HepG2 (cell line): ENCODE measurements around the gene BTBD19. TPM values are rescaled to one million over a fixed set of nuclear protein-coding genes. Genes with fewer than 3 reads are reported as not detected.

ENCODE experiments used
- AGO1 ChIP-seq: fragments of 200-400 bp; formaldehyde crosslinking; IDR thresholded peaks from 2 replicates; pipeline ENCODE4 v1.6.1; 2017; ENCODE audit warnings: mild to moderate bottlenecking, low read depth, low read length, moderate library complexity; ENCODE audit not compliant: poor library complexity, severe bottlenecking
- ARNT ChIP-seq: fragments of 450-650 bp; IDR thresholded peaks from 2 replicates; pipeline ENCODE4 v1.6.1; 2017
- DR1 ChIP-seq: sonication (generic); formaldehyde crosslinking; IDR thresholded peaks from 2 replicates; pipeline ENCODE4 v1.8.0; 2021; ENCODE audit warnings: mild to moderate bottlenecking, missing genetic modification reagents, inconsistent platforms
- HCFC1 ChIP-seq: fragments of 150-350 bp; IDR thresholded peaks from 2 replicates; pipeline ENCODE4 v1.6.1; 2014; ENCODE audit warnings: low read depth, low read length
- HMGA1 ChIP-seq: sonication (generic); formaldehyde crosslinking; conservative IDR thresholded peaks from 2 replicates; pipeline ENCODE4 v1.4.0; 2020; ENCODE audit warnings: missing genetic modification reagents
- PBX2 ChIP-seq: IDR thresholded peaks from 2 replicates; pipeline ENCODE4 v1.6.1; 2016; ENCODE audit warnings: control low read depth
- POGK ChIP-seq: sonication (generic); formaldehyde crosslinking; conservative IDR thresholded peaks from 2 replicates; pipeline ENCODE4 v1.8.0; 2022; ENCODE audit warnings: mild to moderate bottlenecking, moderate library complexity, missing genetic modification reagents
- PRDM15 ChIP-seq: sonication (generic); formaldehyde crosslinking; IDR thresholded peaks from 2 replicates; pipeline ENCODE4 v1.4.0; 2020; ENCODE audit warnings: missing genetic modification reagents
- RBAK ChIP-seq: sonication (generic); formaldehyde crosslinking; IDR thresholded peaks from 2 replicates; pipeline ENCODE4 v1.5.1; 2020; ENCODE audit warnings: mild to moderate bottlenecking, missing genetic modification reagents
- RORA ChIP-seq: sonication (generic); formaldehyde crosslinking; IDR thresholded peaks from 2 replicates; pipeline ENCODE4 v1.5.0; 2020; ENCODE audit warnings: mild to moderate bottlenecking, missing genetic modification reagents, moderate library complexity
- ZKSCAN1 ChIP-seq: fragments of 150-350 bp; IDR thresholded peaks from 2 replicates; pipeline ENCODE4 v1.6.1; 2014; ENCODE audit warnings: low read length
- ZNF326 ChIP-seq: sonication (generic); formaldehyde crosslinking; IDR thresholded peaks from 2 replicates; pipeline ENCODE4 v1.4.0; 2020; ENCODE audit warnings: missing genetic modification reagents, borderline replicate concordance
- ZNF563 ChIP-seq: sonication (generic); formaldehyde crosslinking; IDR thresholded peaks from 2 replicates; pipeline ENCODE4 v1.8.0; 2022; ENCODE audit warnings: mild to moderate bottlenecking, moderate library complexity, missing genetic modification reagents
- ZNF775 ChIP-seq: sonication (generic); formaldehyde crosslinking; IDR thresholded peaks from 2 replicates; pipeline ENCODE4 v1.4.0; 2020; ENCODE audit warnings: missing genetic modification reagents, mild to moderate bottlenecking, moderate library complexity, borderline replicate concordance
- ZSCAN29 ChIP-seq: sonication (generic); formaldehyde crosslinking; conservative IDR thresholded peaks from 2 replicates; pipeline ENCODE4 v1.4.0; 2020; ENCODE audit warnings: mild to moderate bottlenecking, missing genetic modification reagents
- polyA plus RNA-seq, 8 experiments: library from polyadenylated mRNA; depleted of rRNA in 3 of 8; stranded (reverse) in 7 of 8; unstranded in 1 of 8; fragments of >200 nt; fragmentation: Illumina TruSeq in 4 of 8; extraction: Trizol in 4 of 8; gene quantifications; 2 replicates each; pipeline versions ENCODE4 v1.2.1 to v1.2.3, GENCODE V29; 2011 to 2016; ENCODE audit warnings: low read depth in 4 of 8, missing spikeins in 1 of 8, mixed read lengths in 1 of 8; ENCODE audit not compliant: insufficient read depth in 1 of 8
- total RNA-seq, 5 experiments: library from RNA; depleted of rRNA; stranded (reverse); fragments of >200 nt; fragmentation: Illumina TruSeq; extraction: Trizol; gene quantifications; 2 replicates each; pipeline ENCODE4 v1.2.3, GENCODE V29; 2016; ENCODE audit warnings: low read depth in 1 of 5
- TF ChIP-seq, protein P1 (sequence below): sonication (generic); formaldehyde crosslinking; IDR thresholded peaks from 2 replicates; pipeline ENCODE4 v1.4.0; 2020; ENCODE audit warnings: mild to moderate bottlenecking, missing genetic modification reagents, borderline replicate concordance

Gene BTBD19
- total and polyA plus RNA-seq, 2 of the 13 experiments (the other 11 are each of a cell fraction or from before 2014, with no cell fraction given): 2.7 to 6.7 TPM

DNA sequence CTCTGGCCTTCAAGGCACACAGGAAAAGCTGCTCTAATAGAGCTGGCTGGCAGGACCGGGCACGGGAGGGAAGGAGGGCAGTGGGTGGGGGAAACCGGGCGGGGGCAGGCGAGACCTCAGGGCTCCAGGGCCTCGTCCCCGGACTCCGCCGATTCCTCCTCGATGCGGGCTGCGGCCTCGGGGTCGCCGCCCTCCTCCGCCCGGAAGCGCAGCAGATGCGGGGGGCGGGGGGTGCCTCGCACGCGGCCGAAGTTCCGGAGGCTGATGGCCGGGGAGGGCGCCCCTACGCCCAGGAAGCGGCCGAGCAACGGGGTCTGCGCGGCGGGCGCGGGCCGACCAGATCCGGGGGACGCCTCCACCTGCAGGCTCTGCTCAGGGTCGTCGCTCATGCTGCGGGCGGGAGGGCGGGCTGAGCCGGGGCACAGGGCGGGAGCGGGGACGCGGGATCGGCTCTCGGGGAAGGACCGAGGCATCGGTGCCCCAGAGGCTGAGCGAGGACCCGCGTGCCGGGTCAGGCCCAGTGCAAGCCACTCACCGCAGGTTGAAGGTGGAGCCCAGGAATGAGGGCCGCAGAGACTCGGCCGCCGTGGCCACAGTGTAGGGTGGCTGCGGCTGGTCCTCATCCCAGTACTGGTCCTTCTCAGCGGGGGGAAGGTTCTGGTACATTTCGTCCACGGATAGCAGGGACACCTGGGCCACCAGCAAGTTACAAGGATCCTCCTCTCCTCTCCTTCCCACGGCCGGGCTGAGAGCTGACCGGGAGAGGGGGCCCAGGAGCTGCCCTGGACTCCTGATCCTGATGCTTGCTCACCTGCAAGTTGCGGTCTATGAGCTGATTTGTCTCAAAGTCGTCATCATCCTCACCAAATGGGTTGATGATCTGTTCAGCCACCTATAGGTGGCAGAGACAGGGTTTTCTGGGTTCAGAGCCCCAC lies 24.0 kb upstream of the BTBD19 start (continued):
- TF ChIP-seq ARNT: no peak
- TF ChIP-seq ZNF563 (CRISPR knock-in tag): peak; percentile 80
- peak; percentile 85 for TF ChIP-seq POGK (CRISPR knock-in tag)
- TF ChIP-seq AGO1: no peak
- TF ChIP-seq DR1 (CRISPR knock-in tag): no peak
- TF ChIP-seq PBX2 (CRISPR knock-in tag): no peak
- no peak for TF ChIP-seq RORA (CRISPR knock-in tag)
- TF ChIP-seq ZNF326: no peak
- TF ChIP-seq ZKSCAN1: no peak
- TF ChIP-seq, protein P1, sequence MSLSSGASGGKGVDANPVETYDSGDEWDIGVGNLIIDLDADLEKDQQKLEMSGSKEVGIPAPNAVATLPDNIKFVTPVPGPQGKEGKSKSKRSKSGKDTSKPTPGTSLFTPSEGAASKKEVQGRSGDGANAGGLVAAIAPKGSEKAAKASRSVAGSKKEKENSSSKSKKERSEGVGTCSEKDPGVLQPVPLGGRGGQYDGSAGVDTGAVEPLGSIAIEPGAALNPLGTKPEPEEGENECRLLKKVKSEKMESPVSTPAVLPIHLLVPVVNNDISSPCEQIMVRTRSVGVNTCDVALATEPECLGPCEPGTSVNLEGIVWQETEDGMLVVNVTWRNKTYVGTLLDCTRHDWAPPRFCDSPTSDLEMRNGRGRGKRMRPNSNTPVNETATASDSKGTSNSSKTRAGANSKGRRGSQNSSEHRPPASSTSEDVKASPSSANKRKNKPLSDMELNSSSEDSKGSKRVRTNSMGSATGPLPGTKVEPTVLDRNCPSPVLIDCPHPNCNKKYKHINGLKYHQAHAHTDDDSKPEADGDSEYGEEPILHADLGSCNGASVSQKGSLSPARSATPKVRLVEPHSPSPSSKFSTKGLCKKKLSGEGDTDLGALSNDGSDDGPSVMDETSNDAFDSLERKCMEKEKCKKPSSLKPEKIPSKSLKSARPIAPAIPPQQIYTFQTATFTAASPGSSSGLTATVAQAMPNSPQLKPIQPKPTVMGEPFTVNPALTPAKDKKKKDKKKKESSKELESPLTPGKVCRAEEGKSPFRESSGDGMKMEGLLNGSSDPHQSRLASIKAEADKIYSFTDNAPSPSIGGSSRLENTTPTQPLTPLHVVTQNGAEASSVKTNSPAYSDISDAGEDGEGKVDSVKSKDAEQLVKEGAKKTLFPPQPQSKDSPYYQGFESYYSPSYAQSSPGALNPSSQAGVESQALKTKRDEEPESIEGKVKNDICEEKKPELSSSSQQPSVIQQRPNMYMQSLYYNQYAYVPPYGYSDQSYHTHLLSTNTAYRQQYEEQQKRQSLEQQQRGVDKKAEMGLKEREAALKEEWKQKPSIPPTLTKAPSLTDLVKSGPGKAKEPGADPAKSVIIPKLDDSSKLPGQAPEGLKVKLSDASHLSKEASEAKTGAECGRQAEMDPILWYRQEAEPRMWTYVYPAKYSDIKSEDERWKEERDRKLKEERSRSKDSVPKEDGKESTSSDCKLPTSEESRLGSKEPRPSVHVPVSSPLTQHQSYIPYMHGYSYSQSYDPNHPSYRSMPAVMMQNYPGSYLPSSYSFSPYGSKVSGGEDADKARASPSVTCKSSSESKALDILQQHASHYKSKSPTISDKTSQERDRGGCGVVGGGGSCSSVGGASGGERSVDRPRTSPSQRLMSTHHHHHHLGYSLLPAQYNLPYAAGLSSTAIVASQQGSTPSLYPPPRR (CRISPR knock-in tag): 0 out of 2 replicates have a peak, but pooled peaks have one; percentile 25
- TF ChIP-seq ZNF775: no peak
- TF ChIP-seq RBAK (CRISPR knock-in tag): no peak
- TF ChIP-seq HCFC1: no peak
- TF ChIP-seq HMGA1: no peak
- TF ChIP-seq ZSCAN29: no peak
- TF ChIP-seq PRDM15: peak; percentile 32; the same call in 1 of the 2 replicates
